Activated naive CD4-positive, alpha-beta T cell treated with anti-CD3 and anti-CD28 coated beads, Interleukin-2, amount 50 U/mL, for 16 hours (primary cell): ENCODE measurements around the gene USP31.

Experiments
- DNase-seq: peaks from one replicate; pipeline ENCODE4 v3.0.0-alpha.2; 2020

The USP31 gene

GRCh38 chr16:23088018-23088417, 61.2 kb downstream of the USP31 start:
- DNase-seq: no peak

DNA sequence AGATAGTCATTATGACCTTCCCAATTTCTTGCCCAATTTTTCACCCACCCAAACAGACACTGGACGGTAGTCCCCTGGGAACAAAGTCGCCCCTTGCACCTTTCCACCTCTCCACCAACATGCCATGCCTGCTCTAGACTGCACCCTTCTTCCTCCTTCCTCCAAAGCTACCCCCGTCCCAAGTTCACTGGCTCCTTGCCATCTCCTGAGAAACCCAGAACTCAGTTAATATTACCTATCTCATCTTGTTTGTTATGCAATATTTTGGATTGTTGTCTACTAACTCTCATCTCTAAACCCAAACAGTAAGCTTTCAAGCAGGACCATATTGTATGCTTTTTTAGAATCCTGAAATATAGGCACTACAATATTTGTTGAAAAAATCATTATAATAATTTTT, 63.3 kb downstream of the USP31 start:
- no peak for DNase-seq

DNA sequence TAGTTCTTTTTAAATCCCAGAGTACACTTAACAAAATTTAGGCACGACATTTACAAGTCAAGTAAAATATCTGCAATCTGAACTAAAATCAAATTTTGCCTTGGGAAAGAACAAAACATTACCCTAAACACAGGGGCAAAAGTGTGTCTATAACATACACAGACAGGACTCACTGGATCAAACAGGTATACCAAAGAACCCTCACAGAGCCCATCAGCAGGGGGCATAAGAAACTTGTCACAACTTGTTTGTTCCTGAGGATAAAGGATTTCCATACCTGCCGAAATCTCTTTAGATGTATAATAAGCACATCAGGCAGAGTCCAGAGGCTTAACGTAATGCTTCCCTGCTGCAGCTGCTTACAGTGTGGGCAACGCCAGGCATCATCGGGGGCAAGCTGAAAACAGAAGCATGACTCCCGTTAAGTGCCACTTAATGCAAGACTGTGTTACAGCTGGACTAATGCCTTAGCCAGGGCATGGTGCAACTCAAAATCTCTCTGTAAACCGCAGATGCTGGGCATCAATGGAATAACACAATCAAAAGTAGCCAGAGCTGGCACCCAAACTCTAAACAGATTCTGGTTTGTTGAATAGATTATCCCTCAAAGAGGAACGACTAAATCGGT, 67.0 kb downstream of the USP31 start:
- DNase-seq: no peak

DNA sequence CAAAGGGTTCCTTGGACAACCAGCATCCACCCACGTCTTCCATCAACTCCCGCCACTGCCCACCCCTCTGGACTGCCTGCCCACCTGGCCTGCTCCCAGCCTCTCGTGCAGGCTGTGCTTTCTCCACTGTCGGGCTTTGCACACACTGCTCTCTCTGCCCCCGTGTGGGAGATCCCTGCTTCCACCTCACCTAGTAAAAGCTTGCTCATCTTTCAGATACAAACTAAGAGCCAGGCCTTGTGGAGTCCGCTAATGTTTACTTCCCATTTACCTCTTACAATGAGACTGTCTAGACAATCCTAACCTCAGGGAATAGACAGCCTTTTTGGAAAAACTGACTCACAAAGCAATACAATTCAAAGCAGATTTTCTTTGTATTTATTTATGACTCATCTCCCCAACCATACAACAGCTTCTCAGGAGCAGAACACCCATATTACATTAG, 67.6 kb downstream of the USP31 start:
- DNase-seq: no peak

DNA sequence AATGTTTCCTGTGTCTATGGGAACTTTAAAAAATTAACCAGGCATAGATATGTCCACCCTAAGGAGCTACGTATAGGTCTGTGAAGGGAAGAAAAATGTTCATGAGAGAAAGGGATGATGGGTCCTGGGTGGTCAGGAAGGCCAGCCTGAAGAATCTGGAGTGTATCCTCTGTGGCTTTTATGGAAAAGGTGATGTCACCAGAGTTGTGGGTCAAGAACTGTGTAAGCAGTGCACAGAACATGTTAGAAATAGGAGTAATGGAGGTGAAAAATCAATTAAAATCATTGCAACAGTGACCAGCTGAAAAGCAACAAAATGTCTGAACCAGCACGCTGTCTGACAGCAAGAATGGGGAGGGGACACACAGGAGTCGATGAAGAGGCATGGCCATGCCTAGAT, 68.5 kb downstream of the USP31 start:
- DNase-seq: no peak

- DNase-seq: no peak
Measured at GRCh38 chr16:23080329-23080728, 68.9 kb downstream of the USP31 start.

GRCh38 chr16:23079675-23080301, 69.5 kb downstream of the USP31 start:
- no peak for DNase-seq

GRCh38 chr16:23074423-23074822, 74.8 kb downstream of the USP31 start:
- no peak for DNase-seq

DNA sequence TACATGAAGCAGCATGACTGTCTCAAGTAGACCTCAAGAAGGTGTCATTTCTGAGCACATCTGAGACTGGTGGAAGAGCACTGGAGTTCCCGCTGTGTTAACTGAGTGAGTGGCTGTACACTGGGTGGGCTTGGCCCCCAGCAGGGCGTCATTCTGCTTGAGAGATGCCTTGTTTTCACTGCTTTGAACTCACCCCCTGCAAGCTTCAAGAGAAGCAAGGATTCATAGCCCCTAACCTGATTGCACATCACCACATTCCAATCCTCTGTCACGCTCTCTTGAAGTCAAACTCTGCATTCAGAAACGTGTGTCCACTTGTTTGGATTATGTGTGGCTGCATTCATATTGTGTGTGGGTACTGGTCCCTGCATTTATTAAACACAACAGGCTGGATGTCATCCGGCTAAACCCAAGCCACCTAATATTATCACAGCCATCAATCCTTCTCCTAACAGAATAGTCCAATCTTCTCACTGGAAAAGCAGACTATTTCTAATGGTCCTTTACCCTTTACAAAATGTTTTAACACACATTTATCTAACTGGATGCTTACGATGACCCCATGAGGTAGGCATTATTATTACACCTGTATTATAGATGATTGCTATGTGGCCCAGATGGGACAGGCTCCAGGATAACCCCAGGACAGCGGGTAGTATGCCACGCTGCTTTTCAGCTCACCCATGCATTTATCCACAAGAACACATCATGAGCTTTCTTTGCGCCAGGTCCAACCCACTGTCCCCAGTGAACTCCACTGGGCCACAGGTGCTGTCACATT, 76.3 kb downstream of the USP31 start:
- no peak for DNase-seq

- DNase-seq: no peak
Measured at GRCh38 chr16:23072084-23072599, 77.1 kb downstream of the USP31 start.

- no peak for DNase-seq
Measured at GRCh38 chr16:23071196-23072083, 77.8 kb downstream of the USP31 start.

DNA sequence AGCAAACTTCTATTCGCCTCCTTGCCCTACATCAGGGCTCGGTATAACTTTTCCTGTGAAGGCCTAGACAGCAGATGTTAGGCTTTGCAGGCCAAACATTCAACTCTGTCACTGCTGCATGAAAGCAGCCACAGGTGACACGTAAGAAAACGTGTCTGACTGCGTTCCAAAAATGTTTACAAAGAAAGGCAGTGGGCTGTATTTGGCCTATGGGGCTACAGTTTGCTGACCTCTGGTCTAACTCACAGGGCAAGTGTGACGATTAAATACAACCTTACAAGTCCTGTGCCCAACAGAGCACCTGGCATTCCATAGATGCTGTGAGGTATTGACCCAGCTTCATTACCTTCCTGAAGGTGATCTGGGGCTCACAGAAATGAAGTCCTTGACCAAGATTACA, 79.4 kb downstream of the USP31 start:
- DNase-seq: no peak

- DNase-seq: no peak
Measured at GRCh38 chr16:23068079-23068736, 81.0 kb downstream of the USP31 start.

- DNase-seq: no peak
Measured at GRCh38 chr16:23066676-23067075, 82.6 kb downstream of the USP31 start.

GRCh38 chr16:23064639-23065038, 84.6 kb downstream of the USP31 start:
- DNase-seq: no peak

GRCh38 chr16:23062524-23062923, 86.7 kb downstream of the USP31 start:
- no peak for DNase-seq

- DNase-seq: no peak
Measured at GRCh38 chr16:23061669-23062068, 87.6 kb downstream of the USP31 start.

DNA sequence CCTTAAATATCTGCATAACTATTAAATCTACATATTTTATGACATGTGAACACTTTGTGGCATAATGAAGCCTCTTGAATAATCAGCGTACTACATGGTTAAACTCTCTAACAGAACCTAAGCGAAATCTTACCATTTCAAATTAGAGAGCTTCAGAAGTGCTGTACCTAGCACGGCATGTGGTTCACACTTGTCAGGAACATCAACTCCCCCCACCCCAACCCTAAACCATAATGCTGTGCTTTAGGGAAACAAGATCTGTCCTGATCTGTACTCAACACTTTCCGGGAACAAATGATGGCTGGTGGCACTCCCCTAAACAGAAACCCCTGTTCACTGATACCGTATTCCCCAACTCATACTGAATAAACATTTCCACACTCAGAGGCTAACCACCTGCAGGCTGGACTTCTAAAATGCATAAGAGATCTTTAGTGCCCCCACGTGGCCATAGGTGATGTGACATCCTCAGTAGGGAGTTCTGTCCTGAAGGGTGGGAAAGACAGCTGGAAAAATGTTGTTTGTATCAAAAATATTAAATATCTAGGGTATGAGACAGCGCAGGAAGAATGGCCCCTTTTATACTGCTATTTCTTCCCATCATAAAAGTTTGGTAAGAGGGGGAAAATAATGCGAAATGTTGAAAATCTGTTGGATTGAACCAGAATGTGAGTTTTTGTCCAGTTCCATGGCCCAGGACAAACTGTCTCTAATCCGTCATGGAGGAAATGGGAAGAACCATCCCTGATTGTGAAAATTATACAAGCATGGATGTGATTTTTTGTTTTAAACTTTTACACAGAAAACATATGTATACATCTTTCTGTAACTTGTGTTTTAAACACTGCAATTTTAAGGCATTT, 88.6 kb downstream of the USP31 start:
- peak; percentile 53 for DNase-seq

DNA sequence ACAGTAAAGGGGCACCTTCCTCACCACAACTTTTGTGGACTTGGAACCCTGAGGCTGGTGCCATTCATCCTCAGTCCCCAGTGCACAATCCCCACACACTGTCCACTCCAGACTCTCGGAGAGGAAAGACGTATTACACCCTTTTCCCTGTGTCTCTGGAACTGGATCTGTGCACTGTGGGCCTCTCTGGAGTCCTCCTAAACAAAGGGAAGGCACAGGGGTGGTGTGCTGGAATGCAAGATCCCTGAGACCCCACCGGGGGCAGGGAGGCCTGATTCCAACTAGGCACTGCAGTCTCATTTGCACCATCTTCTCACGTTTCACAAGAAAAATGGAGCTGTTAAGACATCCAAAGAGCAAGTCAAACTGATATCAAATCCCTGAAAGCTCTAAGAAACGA, 89.8 kb downstream of the USP31 start:
- DNase-seq: no peak

GRCh38 chr16:23058576-23058975, 90.7 kb downstream of the USP31 start:
- no peak for DNase-seq

DNA sequence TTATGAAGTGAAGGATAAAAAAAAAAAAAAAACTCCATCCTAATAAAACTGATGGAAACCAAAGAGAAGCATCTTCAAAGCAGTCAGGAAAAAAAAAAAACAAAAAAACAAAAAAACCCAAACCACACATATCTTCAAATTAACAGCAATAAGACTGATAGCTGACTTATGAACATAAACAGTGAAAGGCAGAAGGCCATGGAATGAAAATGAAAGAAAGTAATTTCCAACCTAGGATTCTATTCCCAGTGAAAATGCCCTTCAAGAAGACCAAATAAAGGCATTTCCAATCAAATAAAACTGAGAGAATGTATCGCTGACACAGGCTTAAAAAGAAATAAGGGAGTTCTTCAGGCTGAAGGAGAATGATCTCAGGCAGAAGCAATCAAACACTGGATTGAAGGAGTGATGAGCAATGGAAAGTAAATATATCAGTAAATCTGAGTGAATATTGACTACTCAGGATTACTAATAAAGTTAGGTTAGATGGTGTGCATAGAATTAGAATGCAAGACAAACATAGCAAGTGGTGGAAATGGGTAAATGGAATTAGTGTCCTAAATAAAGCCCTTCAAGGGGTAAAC, 92.1 kb downstream of the USP31 start:
- DNase-seq: no peak
